Measurements from ENCODE around the gene SREBF1.

The SREBF1 gene

GRCh38 chr17:17792037-17792550 lies 44.7 kb downstream of the SREBF1 start:
- DNase-seq: no peak

- no peak for DNase-seq
Measured at GRCh38 chr17:17790637-17791464, 45.9 kb downstream of the SREBF1 start.

GRCh38 chr17:17789828-17790636 lies 46.8 kb downstream of the SREBF1 start:
- DNase-seq: no peak

- no peak for DNase-seq
Measured at GRCh38 chr17:17789410-17789809, 47.4 kb downstream of the SREBF1 start.

GRCh38 chr17:17788967-17789366 lies 47.8 kb downstream of the SREBF1 start:
- no peak for DNase-seq

- DNase-seq: no peak
Measured at GRCh38 chr17:17787568-17787967, 49.2 kb downstream of the SREBF1 start.

- no peak for DNase-seq
Measured at GRCh38 chr17:17786998-17787397, 49.8 kb downstream of the SREBF1 start.

GRCh38 chr17:17785407-17785806 lies 51.4 kb downstream of the SREBF1 start:
- no peak for DNase-seq

- no peak for DNase-seq
Measured at GRCh38 chr17:17784657-17785267, 52.0 kb downstream of the SREBF1 start.

- no peak for DNase-seq
Measured at GRCh38 chr17:17783825-17784656, 52.7 kb downstream of the SREBF1 start.

- DNase-seq: no peak
Measured at GRCh38 chr17:17783116-17783824, 53.5 kb downstream of the SREBF1 start.

- DNase-seq: no peak
Measured at GRCh38 chr17:17782523-17783115, 54.2 kb downstream of the SREBF1 start.

GRCh38 chr17:17781591-17782496 lies 54.9 kb downstream of the SREBF1 start:
- DNase-seq: no peak

- DNase-seq: no peak
Measured at GRCh38 chr17:17780922-17781590, 55.7 kb downstream of the SREBF1 start.

GRCh38 chr17:17779015-17779611 lies 57.7 kb downstream of the SREBF1 start:
- no peak for DNase-seq

GRCh38 chr17:17778308-17779014 lies 58.3 kb downstream of the SREBF1 start:
- no peak for DNase-seq

- DNase-seq: no peak
Measured at GRCh38 chr17:17776889-17777288, 59.9 kb downstream of the SREBF1 start.
